ENCODE data around the gene FOXD1. TPM values are rescaled to one million over a fixed set of nuclear protein-coding genes. Genes with fewer than 3 reads are reported as not detected.
A peak's percentile ranks its signal among the peaks of the same experiment; 100 is the strongest.

Gene FOXD1
- polyA plus RNA-seq, 1 experiment: 4.9 TPM

DNA sequence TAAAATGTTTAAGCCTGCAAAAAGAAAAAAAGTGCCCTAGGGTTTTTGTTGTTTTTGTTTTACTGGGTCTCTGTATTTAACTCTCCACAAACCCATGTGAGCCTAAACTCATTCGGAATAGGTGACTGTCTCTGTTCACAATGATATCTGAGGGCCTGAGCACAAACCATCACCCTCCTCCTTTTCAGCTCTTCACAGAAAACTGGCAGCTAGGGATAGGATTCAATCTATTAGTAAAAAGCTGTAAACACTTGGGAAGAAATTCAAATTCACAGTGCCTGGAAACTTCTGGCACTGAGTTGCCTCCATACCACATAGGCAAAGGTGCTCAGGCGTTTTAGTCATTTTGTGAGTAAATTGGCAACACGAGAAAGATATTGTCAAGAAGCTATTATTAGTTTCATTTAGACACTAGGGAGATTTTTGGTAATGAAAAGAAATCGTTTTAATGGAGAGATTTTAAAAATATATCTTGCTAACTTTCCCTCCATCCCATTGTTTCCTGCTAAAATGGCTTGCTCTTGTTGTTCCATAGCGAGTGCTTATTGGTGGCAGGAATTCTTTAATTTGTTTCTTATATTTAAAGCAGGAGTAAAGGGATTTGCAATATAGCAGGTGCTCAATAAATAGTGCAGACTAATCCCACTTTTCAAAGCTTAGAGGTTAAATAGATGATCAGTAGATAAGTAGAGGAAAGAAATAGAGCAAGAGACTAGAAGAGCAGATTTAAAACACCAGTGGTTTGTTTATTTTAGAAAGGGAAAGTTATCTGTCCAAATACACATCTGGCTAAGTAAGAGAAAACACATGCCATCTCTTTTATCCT lies 9.7 kb downstream of the FOXD1 start:
- ChIA-PET CTCF (interaction anchor here (0.7 to 1.4 kb wide), 3 partner anchors 12 to 101 kb away, joined by 3 read pairs; no protein-coding TSS in a partner anchor), POLR2A (no interaction called here)
- no peaks in the 10 kb centered on the region for H3K36me3 ChIP-seq (ENCODE audit: control insufficient read depth, insufficient read depth, low read length)
- TF ChIP-seq, protein P1, sequence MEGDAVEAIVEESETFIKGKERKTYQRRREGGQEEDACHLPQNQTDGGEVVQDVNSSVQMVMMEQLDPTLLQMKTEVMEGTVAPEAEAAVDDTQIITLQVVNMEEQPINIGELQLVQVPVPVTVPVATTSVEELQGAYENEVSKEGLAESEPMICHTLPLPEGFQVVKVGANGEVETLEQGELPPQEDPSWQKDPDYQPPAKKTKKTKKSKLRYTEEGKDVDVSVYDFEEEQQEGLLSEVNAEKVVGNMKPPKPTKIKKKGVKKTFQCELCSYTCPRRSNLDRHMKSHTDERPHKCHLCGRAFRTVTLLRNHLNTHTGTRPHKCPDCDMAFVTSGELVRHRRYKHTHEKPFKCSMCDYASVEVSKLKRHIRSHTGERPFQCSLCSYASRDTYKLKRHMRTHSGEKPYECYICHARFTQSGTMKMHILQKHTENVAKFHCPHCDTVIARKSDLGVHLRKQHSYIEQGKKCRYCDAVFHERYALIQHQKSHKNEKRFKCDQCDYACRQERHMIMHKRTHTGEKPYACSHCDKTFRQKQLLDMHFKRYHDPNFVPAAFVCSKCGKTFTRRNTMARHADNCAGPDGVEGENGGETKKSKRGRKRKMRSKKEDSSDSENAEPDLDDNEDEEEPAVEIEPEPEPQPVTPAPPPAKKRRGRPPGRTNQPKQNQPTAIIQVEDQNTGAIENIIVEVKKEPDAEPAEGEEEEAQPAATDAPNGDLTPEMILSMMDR (IDR thresholded peaks at IDR 0.05; ENCODE audit: insufficient read depth, low read depth, low read length): no peak
- H3K4me3 ChIP-seq (ENCODE audit: low read depth, low read length): no peak overlapping the region
- no peaks in the 10 kb centered on the region for H3K27me3 ChIP-seq (ENCODE audit: control insufficient read depth, insufficient read depth, low read length)
- no peak for DNase-seq (ENCODE audit: low read depth)

- Histone ChIP-seq H3K36me3 (ENCODE audit: control insufficient read depth, insufficient read depth, low read length) (no peaks in the 10 kb centered on the region), H3K4me3 (ENCODE audit: low read depth, low read length) (peak overlapping the region; percentile 25), H3K27me3 (ENCODE audit: control insufficient read depth, insufficient read depth, low read length) (no peaks in the 10 kb centered on the region)
- POLR2A ChIA-PET: no interaction called here
- no peak for DNase-seq (ENCODE audit: low read depth)
- CTCF ChIA-PET: interaction anchor here (0.8 to 1.9 kb wide), 7 partner anchors 8 to 222 kb away, joined by 3 to 9 read pairs (median 3); partner anchors contain the start of gene FOXD1
- TF ChIP-seq, protein P1 (IDR thresholded peaks at IDR 0.05; ENCODE audit: insufficient read depth, low read depth, low read length): no peak
These were observed 10.6 kb downstream of the FOXD1 start for GRCh38 chr5:73437777-73438644.

DNA sequence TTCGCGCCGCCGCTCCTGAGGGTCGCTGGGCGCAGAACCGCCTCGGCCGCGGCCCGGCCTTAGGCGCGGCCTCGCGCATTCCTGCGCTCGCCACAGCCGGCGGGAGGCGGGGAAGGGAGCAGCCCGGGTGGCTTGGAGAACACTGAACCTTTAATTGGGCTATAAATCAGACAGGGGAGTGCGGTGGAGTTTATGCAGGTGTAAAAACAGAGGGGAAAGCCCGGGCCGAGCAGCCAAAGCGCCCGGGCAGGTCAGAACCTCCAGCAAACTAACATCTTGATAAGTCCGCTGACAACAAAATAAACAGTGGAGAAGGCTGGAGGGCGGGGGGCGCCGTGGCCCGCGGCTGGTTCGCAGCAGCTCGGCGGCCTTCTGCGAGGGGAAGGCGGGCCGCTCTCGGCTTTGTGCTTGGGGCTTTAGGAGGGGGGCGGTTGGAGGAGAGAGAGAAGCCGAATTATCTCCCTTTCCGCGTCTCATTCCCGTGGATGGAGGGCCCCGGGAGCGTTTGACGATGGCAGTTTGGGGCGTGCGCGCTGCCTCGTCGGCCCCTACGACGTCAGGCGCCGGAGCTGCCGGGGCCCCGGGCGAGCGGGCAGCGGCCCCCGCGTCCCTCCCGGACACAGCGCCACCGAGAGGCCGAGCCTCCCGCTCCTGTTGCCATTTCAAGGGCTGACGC lies 11.3 kb downstream of the FOXD1 start:
- no peak for DNase-seq (ENCODE audit: low read depth)
- ChIA-PET CTCF (interaction anchor here (0.8 to 1.9 kb wide), 6 partner anchors 8 to 222 kb away, joined by 3 to 9 read pairs (median 4); partner anchors contain the start of gene FOXD1), POLR2A (no interaction called here)

DNA sequence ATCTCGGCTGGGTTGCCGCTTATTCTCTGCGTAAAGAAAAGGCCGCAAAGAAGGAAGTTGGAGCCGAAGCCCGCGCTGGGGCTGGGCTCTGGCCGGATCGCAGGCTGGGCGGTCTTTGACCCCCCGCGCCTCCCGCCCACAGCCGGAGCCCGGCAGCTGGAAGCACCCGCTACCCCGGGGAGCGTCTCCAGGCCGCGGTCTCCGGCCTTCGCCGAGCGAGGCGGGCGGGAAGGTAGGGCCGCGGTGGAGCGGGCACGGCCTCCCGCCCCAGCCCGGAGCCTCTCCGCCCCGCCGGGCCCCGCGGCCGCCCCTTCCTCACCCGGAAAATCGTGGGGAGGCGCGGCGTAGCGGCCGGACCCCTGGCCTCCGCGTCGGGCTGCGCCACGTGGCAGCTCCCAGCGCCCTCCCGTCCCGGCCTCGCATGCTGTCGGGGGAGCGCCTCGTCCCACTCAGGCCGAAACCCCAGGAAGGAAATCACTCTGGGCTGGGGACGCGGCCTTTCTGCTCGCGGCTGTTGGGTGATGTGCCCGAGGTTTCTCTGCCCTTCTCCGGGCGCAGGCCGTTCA lies 12.0 kb downstream of the FOXD1 start:
- ChIA-PET CTCF (interaction anchor here (0.8 to 1.9 kb wide), 6 partner anchors 9 to 221 kb away, joined by 3 to 9 read pairs (median 4); partner anchors contain the start of gene FOXD1), POLR2A (no interaction called here)
- TF ChIP-seq, protein P1 (IDR thresholded peaks at IDR 0.05; ENCODE audit: insufficient read depth, low read depth, low read length): no peak
- Histone ChIP-seq H3K36me3 (ENCODE audit: control insufficient read depth, insufficient read depth, low read length) (no peaks in the 10 kb centered on the region), H3K4me3 (ENCODE audit: low read depth, low read length) (no peak overlapping the region), H3K27me3 (ENCODE audit: control insufficient read depth, insufficient read depth, low read length) (no peaks in the 10 kb centered on the region)
- no peak for DNase-seq (ENCODE audit: low read depth)

More for the DNA sequence above, 11.3 kb downstream of the FOXD1 start:
- TF ChIP-seq, protein P1 (IDR thresholded peaks at IDR 0.05; ENCODE audit: insufficient read depth, low read depth, low read length): peak; percentile 52
- no peaks in the 10 kb centered on the region for H3K27me3 ChIP-seq (ENCODE audit: control insufficient read depth, insufficient read depth, low read length)
- H3K36me3 ChIP-seq (ENCODE audit: control insufficient read depth, insufficient read depth, low read length): no peaks in the 10 kb centered on the region
- peak overlapping the region; percentile 25 for H3K4me3 ChIP-seq (ENCODE audit: low read depth, low read length)
